ENCODE results near the gene FPGS. TPM values are rescaled to one million over a fixed set of nuclear protein-coding genes. Genes with fewer than 3 reads are reported as not detected.
"Not testable (repeated sequence)": the region's sequence is repeated elsewhere in the genome, so short reads cannot be mapped to it uniquely, and the experiment has no call there.

FPGS gene
- total and polyA plus RNA-seq, 2 donors (not counting 1 experiment from before 2014, with no cell fraction given): 103 to 136 TPM

DNA sequence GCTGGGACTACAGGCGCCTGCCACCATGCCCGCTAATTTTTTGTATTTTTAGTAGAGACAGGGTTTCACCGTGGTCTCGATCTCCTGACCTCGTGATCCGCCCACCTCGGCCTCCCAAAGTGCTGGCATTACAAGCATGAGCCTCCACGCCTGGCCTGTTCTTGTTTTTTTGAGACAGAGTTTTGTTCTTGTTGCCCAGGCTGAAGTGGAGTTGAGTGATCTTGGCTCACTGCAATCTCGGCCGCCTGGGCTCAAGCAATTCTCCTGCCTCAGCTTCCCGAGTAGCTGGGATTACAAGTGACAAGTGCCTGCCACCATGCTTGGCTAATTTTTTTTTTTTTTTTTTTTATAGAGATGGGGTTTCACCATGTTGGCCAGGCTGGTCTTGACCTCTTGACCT is 45.9 kb upstream of the FPGS start:
- H3K9me3 Mint-ChIP-seq (ENCODE audit: insufficient read depth); H3K27ac Mint-ChIP-seq; H3K4me2 ChIP-seq (replicated peaks; ENCODE audit: low read depth, low read length, poor library complexity, severe bottlenecking); DNase-seq; H3K27ac ChIP-seq (ENCODE audit: low read length in 2 of 2); H3K4me3 ChIP-seq (ENCODE audit: control extremely low read depth in 1 of 5, extremely low read depth in 1 of 5, insufficient read depth in 1 of 5, low read depth in 2 of 5, low read length in 4 of 5); H3K4me3 Mint-ChIP-seq; H3K9me3 ChIP-seq (ENCODE audit: control extremely low read depth in 1 of 3, control insufficient read depth in 2 of 3, insufficient read depth in 1 of 3, low read length in 2 of 3); H3K9ac ChIP-seq (ENCODE audit: low read length); H3K27me3 ChIP-seq (replicated peaks in 1 of 4; ENCODE audit: control extremely low read depth in 1 of 4, control insufficient read depth in 3 of 4, insufficient read depth in 4 of 4, low read length in 3 of 4); H2AFZ ChIP-seq (ENCODE audit: insufficient read depth, low read depth, low read length, poor library complexity, severe bottlenecking); H3K27me3 Mint-ChIP-seq; H3K4me1 ChIP-seq (ENCODE audit: control insufficient read depth in 2 of 2, insufficient read depth in 2 of 2, low read length in 2 of 2); H3K4me1 Mint-ChIP-seq; intact Hi-C loops (cut with micrococcal nuclease); ATAC-seq (ENCODE audit: low read depth): not testable (repeated sequence)
- CTCF ChIA-PET: interaction anchor here (1.4 kb wide), 1 partner anchor 11 kb away, joined by 3 read pairs; no protein-coding TSS in a partner anchor
- Histone ChIP-seq H3K36me3 (replicated peaks in 1 of 2; ENCODE audit: control extremely low read depth in 1 of 2, control insufficient read depth in 1 of 2, extremely low read depth in 1 of 2, insufficient read depth in 2 of 2, low read length in 1 of 2) (peaks cover 0 to 57% of the 10 kb centered on the region in 2 experiments), H3K79me2 (ENCODE audit: control insufficient read depth, insufficient read depth, low read length) (peaks cover 89% of the 10 kb centered on the region), H4K20me1 (ENCODE audit: control insufficient read depth, insufficient read depth, low read length, poor library complexity, severe bottlenecking) (peaks cover 95% of the 10 kb centered on the region)
- POLR2A ChIA-PET: interaction anchor here (0.7 kb wide), 2 partner anchors 13 to 22 kb away, joined by 3 to 9 read pairs; no protein-coding TSS in a partner anchor
- 99% methylated on average over 8 of the region's 11 CpGs for WGBS (ENCODE audit: insufficient coverage)

GRCh38 chr9:127758843-127759242 is 43.8 kb upstream of the FPGS start:
- no peak overlapping the region for H3K9ac ChIP-seq (ENCODE audit: low read length)
- ChIA-PET POLR2A (no interaction called here), CTCF (interaction anchor here (1.1 to 2.5 kb wide), 4 partner anchors 11 to 111 kb away, joined by 3 to 6 read pairs (median 4); partner anchors contain the start of gene TOR2A)
- no peak for DNase-seq
- 97% methylated on average over 4 of the region's 5 CpGs for WGBS (ENCODE audit: insufficient coverage)
- peaks cover 0 to 9% of the 10 kb centered on the region in 2 donors for H3K4me1 ChIP-seq (ENCODE audit: control insufficient read depth in 2 of 2, insufficient read depth in 2 of 2, low read length in 2 of 2)
- H3K27ac ChIP-seq (ENCODE audit: low read length in 2 of 2): no peak overlapping the region
- Mint-ChIP-seq H3K27ac (no peak overlapping the region), H3K4me1 (peaks cover 17% of the 10 kb centered on the region), H3K27me3 (no peaks in the 10 kb centered on the region), H3K9me3 (ENCODE audit: insufficient read depth) (no peaks in the 10 kb centered on the region), H3K4me3 (no peak overlapping the region)
- no peaks in the 10 kb centered on the region for H3K27me3 ChIP-seq (replicated peaks in 1 of 4; ENCODE audit: control extremely low read depth in 1 of 4, control insufficient read depth in 3 of 4, insufficient read depth in 4 of 4, low read length in 3 of 4)
- H2AFZ ChIP-seq (ENCODE audit: insufficient read depth, low read depth, low read length, poor library complexity, severe bottlenecking): no peak overlapping the region
- H3K4me3 ChIP-seq (ENCODE audit: control extremely low read depth in 1 of 5, extremely low read depth in 1 of 5, insufficient read depth in 1 of 5, low read depth in 2 of 5, low read length in 4 of 5): no peak overlapping the region
- intact Hi-C loops (cut with micrococcal nuclease): no loop called here
- H3K36me3 ChIP-seq (replicated peaks in 1 of 2; ENCODE audit: control extremely low read depth in 1 of 2, control insufficient read depth in 1 of 2, extremely low read depth in 1 of 2, insufficient read depth in 2 of 2, low read length in 1 of 2): peaks cover 0 to 58% of the 10 kb centered on the region in 2 experiments
- TF ChIP-seq, protein P1, sequence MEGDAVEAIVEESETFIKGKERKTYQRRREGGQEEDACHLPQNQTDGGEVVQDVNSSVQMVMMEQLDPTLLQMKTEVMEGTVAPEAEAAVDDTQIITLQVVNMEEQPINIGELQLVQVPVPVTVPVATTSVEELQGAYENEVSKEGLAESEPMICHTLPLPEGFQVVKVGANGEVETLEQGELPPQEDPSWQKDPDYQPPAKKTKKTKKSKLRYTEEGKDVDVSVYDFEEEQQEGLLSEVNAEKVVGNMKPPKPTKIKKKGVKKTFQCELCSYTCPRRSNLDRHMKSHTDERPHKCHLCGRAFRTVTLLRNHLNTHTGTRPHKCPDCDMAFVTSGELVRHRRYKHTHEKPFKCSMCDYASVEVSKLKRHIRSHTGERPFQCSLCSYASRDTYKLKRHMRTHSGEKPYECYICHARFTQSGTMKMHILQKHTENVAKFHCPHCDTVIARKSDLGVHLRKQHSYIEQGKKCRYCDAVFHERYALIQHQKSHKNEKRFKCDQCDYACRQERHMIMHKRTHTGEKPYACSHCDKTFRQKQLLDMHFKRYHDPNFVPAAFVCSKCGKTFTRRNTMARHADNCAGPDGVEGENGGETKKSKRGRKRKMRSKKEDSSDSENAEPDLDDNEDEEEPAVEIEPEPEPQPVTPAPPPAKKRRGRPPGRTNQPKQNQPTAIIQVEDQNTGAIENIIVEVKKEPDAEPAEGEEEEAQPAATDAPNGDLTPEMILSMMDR (IDR thresholded peaks at IDR 0.05): no peak
- TF ChIP-seq EZH2 (IDR thresholded peaks at IDR 0.05; ENCODE audit: borderline replicate concordance, insufficient read depth, low read depth, low read length, poor library complexity, severe bottlenecking): no peak
- H4K20me1 ChIP-seq (ENCODE audit: control insufficient read depth, insufficient read depth, low read length, poor library complexity, severe bottlenecking): peaks cover 95% of the 10 kb centered on the region
- peaks cover 91% of the 10 kb centered on the region for H3K79me2 ChIP-seq (ENCODE audit: control insufficient read depth, insufficient read depth, low read length)
- H3K4me2 ChIP-seq (replicated peaks; ENCODE audit: low read depth, low read length, poor library complexity, severe bottlenecking): no peak overlapping the region
- ATAC-seq (ENCODE audit: low read depth): no peak
- no peaks in the 10 kb centered on the region for H3K9me3 ChIP-seq (ENCODE audit: control extremely low read depth in 1 of 3, control insufficient read depth in 2 of 3, insufficient read depth in 1 of 3, low read length in 2 of 3)

All from B cell (primary cell).